H1 (cell line): ENCODE data around the gene FLT1. TPM values are rescaled to one million over a fixed set of nuclear protein-coding genes. Genes with fewer than 3 reads are reported as not detected.

Experiments
- EP300 ChIP-seq, 2 experiments: IDR thresholded peaks; 1 replicate in 1 of 2; 2 replicates in 1 of 2; pipeline ENCODE4 v1.6.1; 2011 to 2012; ENCODE audit warnings: low read depth in 2 of 2, low read length in 2 of 2, mild to moderate bottlenecking in 2 of 2, borderline replicate concordance in 1 of 2, inconsistent platforms in 1 of 2, moderate library complexity in 1 of 2
- NANOG ChIP-seq: IDR thresholded peaks from 2 replicates; pipeline ENCODE4 v1.6.1; 2011; ENCODE audit warnings: low read length, low read depth, mild to moderate bottlenecking, inconsistent platforms; ENCODE audit not compliant: insufficient read depth, poor library complexity, severe bottlenecking
- POLR2A ChIP-seq, 2 experiments: IDR thresholded peaks; 1 replicate in 1 of 2; 2 replicates in 1 of 2; pipeline ENCODE4 v1.6.1; 2011; ENCODE audit warnings: low read depth in 2 of 2, low read length in 2 of 2, mild to moderate bottlenecking in 2 of 2; ENCODE audit errors: control extremely low read depth in 1 of 2
- RBBP5 ChIP-seq: IDR thresholded peaks from 2 replicates; pipeline ENCODE4 v1.7.1; 2012; ENCODE audit warnings: low read depth, mild to moderate bottlenecking, inconsistent platforms, low read length, moderate library complexity, borderline replicate concordance
- RXRA ChIP-seq: IDR thresholded peaks from 2 replicates; pipeline ENCODE4 v1.6.1; 2011; ENCODE audit warnings: low read depth, mild to moderate bottlenecking, low read length, moderate library complexity; ENCODE audit not compliant: insufficient read depth
- SUZ12 ChIP-seq: fragments of 200-600 bp; sonication (generic); IDR thresholded peaks from 2 replicates; pipeline ENCODE4 v1.6.1; 2012; ENCODE audit warnings: mild to moderate bottlenecking, inconsistent platforms, low read length, moderate library complexity, mixed read lengths
- YY1 ChIP-seq: IDR thresholded peaks from 2 replicates; pipeline ENCODE4 v1.6.1; 2011; ENCODE audit warnings: low read depth, mild to moderate bottlenecking, low read length
- polyA plus RNA-seq, 7 experiments: library from polyadenylated mRNA; depleted of rRNA in 3 of 7; stranded (reverse) in 5 of 7; unstranded in 2 of 7; fragments of >200 nt in 5 of 7; fragments of 200-250 nt in 2 of 7; gene quantifications; 1 replicate in 5 of 7; 2 replicates in 1 of 7; 4 replicates in 1 of 7; pipeline versions ENCODE4 v1.2.1 to v1.2.3, GENCODE V29; 2011 to 2013; ENCODE audit warnings: missing spikeins in 2 of 7, mixed read lengths in 2 of 7
- total RNA-seq: library from RNA; stranded (reverse); fragmentation: NEBNext Ultra II Directional; extraction: Animal tissue kit (Norgen Biotek cat#: 25700); gene quantifications from 2 replicates; pipeline ENCODE4 v1.2.1, GENCODE V29; 2021
- TF ChIP-seq, protein P1 (sequence below): IDR thresholded peaks from 2 replicates; pipeline ENCODE4 v1.6.1; 2011; ENCODE audit warnings: low read length, improper control_type of control experiment

The FLT1 gene
- total and polyA plus RNA-seq, 2 of the 8 experiments (the other 6 are each of a cell fraction or from before 2014, with no cell fraction given): 19.7 to 90.2 TPM

DNA sequence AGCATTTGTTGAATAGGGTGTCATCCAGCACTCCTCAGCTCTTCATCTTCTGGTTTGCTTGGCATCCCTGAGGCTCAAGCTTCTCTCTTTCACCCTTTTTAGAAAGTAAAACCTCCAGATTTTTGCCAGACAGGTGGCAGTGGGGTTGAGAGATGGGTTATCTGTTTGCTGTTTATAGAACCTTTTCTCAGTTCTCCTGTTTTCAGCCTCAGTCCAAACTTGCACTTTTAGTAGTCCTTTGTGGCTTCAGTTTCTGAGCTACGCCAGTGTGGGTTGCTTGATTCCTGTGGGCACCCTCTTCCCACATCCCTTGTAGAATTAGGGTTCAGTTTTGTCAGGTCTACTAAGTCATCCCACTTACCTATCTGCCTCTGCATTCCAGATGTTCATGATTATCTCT is 208.7 kb downstream of the FLT1 start (continued):
- TF ChIP-seq RXRA: no peak
- no peak for TF ChIP-seq SUZ12
- no peak for TF ChIP-seq NANOG
- TF ChIP-seq POLR2A (IDR thresholded peaks at IDR 0.05; ENCODE audit: control extremely low read depth in 1 of 2, low read depth in 2 of 2, low read length in 2 of 2): no peak
- no peak for TF ChIP-seq YY1
- no peak for TF ChIP-seq EP300 (IDR thresholded peaks at IDR 0.05; ENCODE audit: borderline replicate concordance in 1 of 2, low read depth in 2 of 2, low read length in 2 of 2)
- TF ChIP-seq, protein P1, sequence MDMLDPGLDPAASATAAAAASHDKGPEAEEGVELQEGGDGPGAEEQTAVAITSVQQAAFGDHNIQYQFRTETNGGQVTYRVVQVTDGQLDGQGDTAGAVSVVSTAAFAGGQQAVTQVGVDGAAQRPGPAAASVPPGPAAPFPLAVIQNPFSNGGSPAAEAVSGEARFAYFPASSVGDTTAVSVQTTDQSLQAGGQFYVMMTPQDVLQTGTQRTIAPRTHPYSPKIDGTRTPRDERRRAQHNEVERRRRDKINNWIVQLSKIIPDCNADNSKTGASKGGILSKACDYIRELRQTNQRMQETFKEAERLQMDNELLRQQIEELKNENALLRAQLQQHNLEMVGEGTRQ: no peak
- TF ChIP-seq RBBP5: no peak
